HK-2 (cell line): Measurements from ENCODE around the gene NDUFB11.
"Not testable (repeated sequence)": the region's sequence is repeated elsewhere in the genome, so short reads cannot be mapped to it uniquely, and the experiment has no call there.

Experiments
- DNase-seq: peaks from one replicate; pipeline ENCODE4 v3.0.0-alpha.2; 2018; ENCODE audit not compliant: unreplicated experiment

NDUFB11 gene

DNA sequence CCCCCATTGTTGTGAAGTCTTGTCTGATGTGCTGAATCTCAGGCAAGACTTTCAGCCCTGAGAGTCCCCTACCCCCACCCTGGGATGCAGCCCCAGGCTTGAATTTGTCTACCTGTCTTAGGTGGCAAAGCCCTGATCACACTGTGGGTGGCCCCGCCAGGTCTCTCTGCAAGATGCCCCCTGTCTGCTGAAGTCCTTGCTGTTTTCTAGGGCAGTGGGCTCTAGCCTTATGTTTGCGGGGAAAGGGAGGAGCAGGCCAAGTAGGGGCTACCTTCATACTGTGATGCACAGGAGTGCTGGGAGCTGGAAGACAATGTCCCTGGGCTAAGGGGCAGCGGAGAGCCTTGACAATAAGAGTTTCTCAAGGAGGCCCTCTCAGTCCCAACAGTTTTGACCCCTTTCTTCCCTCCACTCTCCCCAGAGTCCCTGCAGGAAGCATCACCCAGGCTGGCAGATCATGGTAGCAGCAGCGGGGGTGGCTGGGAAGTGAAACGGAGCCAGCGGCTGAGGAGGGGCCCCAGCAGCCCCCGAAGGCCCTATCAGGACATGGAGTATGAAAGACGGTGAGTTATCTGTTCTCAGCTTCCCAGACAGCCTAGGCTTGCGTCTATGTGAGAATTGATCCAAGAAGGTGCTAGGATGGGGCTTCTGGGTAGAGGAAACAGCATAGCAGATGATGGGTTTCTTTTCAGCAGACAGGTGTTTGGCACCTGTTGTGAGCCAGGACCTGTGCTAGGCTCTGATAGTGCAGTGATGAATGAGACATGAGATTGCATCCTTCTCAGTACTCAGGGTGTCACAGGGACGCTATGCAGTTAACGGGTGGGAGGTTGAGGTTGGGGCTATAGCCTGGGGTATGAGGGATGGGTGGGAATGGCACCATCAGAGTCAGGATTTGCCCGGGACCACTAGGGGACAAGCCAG is 2.7 kb upstream of the NDUFB11 start:
- no peak for DNase-seq

DNA sequence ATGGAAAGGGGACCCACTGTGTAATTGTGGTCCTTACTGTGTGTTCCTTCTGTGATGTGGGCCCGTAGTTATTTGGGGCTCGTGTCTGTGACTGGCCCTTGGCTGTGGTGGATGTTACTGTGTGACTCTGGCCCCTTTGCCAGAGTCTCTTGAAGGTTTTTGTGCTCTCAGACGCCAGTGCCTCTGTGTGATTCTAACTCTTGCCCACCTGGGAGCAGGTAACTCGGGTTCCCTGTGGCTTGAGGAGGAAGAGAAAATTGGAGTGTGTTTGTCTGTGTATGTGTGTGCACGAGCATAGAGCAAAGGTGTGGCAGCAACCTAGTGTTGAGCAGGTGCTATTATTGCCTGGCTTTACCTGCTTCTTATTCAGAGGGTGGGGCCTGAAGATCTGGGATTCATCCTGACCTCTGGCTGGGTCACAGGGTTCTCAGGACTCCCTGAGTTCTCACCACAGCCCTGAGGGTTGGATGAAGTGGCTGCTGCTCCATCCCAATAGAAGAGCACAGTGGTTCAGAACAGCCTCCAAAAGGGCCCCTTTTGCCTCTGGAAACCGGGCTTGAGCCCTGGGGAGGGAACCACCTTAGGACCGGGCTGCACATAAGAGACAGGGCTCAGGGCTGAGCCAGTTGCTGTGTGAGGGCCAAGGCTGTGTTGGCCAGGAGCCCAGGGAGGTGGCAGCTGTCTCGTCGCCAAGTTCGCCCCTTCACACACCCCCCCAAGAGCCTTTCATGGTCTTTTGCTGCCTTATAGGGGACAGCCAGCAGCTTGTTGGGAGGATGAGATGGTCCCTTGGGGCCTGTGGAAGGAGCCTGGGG is 1.8 kb upstream of the NDUFB11 start:
- DNase-seq, result no peak

DNA sequence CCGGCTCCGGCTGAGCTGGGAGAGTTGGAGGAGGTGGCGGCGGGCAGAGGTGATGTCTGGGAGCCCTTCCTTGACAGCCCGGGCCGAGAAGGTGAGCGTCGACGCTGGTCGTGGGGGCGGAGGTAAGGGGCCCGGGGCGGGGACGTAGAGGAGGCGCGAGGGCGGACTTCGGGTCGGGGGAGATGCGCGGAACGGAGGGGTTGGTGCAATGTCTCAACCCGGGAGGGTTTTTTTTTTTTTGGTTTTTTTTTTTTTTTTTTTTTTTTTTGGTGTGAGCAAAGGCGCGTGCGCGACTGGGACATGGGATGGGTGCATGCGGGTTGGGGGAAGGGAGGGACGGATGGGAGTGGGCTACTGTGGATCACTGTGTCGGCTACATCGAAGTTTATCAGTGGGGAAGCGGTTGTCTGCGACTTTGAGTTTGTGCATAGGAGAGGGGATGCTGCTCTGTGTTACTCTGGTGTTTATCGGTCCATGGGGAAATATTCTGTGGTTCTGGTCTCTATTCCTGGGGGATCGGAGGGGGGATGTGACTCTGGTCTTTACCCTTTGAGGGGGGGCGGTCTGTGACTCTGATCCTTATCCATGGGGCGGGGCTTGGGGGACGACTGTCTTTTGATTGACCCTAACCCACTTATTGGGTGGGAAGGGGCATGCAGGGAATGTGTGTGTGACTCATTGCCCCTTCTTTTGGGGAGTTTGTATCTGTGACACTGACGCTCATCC is 1.1 kb upstream of the NDUFB11 start:
- no peak for DNase-seq

DNA sequence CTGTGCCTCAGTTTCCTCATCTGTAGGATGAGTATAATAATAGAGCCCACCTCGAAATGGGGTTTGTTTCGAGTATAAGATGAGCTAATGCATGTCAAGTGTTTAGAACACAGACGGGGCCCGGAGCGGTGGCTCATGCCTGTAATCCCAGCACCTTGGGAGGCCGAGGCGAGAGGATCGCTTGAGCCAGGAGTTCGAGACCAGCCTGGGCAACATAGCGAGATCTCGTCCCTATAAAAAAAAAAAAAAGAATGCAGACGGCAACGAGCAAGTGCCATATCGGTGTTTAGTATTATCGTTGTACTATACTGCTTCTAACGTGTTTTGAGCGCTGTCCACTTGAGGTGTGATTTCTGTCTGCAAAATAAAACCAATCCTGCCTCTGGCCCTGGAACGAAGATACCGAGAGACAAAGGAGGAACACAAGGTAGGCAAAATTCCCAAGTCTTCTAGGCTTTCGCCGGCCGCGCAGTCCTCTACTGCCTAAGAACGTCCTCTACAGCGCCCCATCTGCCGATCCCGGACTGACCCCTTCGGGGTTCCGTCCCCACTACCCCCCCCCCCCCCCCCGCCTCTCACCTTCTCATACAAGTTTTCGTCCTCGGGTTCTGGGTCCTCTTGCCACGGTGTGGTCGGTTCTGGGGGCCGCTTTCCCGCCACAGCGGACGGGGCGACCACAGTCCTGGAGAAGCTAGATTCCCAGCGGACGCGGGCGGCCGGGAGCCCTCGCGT is 442 bp downstream of the NDUFB11 start:
- DNase-seq, result no peak

DNA sequence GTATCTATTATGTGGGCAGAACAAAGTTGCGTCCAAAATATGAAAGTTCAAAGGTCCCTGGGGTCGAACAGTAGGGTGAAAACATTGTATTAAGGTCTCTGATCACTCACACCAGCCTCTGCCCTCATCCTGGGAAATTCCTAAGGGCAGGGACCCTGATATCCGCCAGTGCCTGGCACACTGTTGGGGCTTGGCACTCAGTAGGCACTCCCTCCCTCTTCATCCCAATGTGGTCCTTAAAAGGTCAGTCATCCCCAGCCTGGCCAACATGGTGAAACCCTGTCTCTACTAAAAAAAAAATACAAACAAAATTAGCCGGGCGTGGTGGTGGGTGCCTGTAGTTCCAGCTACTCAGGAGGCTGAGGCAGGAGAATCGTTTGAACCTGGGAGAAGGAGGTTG is 6.3 kb downstream of the NDUFB11 start:
- no peak for DNase-seq

DNA sequence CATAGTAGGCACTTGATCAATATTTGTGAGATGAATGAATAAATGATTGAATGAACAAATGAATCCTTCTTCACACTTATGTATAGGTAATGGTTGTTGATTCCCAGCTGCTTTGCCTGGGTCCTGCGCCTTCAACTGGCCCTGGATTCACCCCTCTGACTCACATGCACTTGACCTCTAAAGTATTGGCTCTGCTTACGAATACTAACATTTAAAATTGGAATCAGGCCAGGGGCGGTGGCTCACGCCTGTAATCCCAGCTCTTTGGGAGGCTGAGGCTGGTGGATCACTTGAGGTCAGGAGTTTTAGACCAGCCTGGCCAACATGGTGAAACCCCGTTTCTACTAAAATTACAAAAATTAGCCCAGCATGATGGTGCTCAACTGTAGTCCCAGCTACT is 8.9 kb downstream of the NDUFB11 start:
- not testable (repeated sequence) for DNase-seq

DNA sequence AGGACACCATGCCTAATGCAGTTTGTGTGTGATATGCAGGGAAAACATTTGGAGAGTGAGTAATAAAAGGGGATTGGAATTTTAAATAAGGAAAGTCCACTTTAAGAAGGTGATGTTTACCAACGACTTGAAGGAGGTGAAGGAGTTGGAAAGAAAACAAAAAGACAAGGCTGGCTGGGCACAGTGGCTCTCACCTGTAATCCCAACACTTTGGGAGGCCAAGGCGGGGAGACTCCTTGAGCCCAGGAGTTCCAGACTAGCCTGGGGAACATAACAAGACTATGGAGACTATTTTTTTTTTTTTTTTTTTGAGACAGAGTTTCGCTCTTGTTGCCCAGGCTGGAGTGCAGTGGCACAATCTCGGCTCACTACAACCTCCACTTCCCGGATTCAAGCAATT is 11.0 kb downstream of the NDUFB11 start:
- no peak for DNase-seq

DNA sequence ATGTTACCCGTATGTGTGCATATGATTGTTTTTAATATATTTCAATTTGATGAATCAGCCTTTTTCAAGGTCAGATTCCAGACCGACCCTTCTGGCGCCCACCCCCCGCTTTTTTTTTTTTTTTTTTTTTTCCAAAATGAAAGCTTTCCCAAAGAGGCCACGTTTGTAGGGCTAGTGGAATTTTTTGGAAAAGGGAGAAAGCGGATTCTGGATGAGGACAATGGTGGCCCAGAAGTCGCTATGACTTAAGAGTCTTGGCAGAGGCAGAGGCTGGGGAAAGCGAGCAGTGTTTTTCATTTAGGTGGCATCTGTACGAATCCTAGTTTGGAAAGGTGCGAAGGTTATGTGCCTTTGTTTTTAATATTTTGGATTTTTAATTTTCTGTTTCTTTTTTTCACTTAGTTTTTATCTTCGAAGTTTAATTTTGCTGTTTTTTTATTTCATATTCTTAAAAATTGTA is 14.6 kb downstream of the NDUFB11 start:
- DNase-seq, result no peak

DNA sequence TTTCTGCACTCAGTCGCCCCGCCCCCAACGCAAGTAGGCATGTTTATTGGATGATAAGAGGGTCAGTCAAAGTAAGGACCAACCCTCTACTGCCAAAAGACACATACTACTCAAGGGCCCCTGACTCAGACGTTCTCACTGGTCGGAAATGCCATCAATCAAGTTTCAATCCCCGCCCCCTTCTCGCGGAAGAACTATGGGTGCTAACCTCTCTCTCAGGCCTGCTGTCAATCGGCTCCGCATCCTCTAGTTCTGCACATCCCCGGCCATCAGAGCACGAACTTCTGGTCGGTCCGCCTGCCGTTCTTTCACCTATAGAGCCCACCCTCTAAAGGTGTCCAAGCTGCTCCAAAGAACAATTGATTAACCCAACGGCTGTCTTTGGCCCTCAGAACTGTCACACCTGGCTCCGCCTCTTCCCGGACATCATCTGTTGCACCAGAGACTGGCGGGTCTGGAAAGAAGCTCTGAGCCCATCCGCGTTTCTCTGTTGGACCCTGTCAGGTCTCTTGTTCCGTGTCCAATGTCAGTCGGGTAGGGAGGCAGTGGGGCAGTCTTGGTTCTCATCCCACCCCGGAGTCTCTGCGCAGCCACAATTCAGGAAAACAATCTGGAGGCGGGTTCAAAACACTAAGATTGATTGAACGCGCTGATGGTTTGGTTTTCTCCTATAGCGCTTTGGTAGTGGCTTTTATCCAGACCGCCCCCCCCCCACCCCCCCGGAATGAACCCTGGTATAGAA is 15.2 kb downstream of the NDUFB11 start:
- peak; percentile 95 for DNase-seq

DNA sequence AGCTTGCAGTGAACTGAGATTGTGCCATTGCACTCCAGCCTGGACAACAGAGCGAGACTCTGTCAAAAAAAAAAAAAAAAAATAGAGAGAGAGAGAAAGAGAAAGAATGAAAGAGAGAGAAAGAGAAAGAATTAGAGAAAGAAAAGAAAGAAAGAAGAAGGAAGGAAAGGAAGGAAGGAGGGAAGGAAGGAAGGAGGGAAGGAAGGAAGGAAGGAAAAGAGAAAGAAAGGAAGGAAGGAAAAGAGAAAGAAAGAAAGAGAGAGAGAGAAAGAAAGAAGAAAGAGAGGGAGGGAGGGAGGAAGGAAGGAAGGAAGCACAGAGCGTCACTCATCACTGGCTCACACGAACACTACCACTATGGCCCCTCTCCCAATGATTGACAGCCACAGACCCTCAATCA is 20.0 kb downstream of the NDUFB11 start:
- DNase-seq, result not testable (repeated sequence)

DNA sequence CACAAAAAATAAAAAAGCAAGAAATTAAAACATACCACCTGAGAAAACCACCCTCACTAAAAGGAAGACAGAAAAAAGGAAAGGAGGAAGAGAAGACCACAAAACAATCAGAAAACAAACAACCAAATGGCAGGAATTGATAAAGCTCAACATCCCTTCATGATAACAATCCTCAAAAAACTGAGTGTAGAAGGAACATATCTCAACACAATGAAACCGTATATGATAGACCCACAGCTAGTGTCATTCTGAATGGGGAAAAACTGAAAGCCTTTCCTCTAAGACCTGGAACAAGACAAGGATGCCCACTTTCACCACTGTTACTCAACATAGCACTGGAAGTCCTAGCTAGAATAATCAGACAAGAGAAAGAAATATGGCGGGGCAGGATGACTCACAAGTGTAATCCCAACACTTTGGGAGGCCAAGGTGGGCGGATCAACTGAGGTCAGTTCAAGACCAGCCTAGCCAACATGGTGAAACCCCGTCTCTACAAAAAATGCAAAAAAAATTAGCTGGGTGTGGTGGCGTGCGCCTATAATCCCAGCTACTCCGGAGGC is 27.9 kb downstream of the NDUFB11 start:
- DNase-seq, result not testable (repeated sequence)

DNA sequence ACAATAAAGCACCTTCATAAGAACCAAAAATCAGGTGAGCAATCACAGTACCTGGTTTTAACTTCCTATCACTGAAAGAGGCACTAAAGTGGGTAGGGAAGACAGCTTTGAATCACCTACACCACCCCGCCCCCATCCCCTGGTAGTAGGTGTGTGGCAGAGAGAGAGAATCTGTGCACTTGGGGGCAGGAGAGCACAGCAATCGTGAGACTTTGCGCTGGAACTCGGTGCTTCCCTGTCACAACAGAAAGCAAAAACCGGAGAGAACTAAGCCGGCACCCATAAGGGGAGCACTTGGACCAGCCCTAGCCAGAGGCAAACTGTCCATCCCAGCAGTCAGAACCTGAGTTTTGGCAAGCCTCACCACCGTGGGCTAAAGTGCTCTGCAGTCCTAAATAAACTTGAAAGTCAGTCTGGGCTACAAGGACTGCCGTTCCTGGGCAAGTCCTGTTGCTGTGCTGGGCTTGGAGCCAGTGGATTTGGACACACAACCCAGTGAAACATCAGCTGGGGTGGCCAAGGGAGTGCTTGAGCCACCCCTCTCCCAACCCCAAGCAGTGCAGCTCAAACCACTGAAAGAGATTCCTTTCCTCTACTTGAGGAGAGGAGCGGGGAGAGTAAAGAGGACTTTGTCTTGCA is 32.1 kb downstream of the NDUFB11 start:
- peak; percentile 8 for DNase-seq

DNA sequence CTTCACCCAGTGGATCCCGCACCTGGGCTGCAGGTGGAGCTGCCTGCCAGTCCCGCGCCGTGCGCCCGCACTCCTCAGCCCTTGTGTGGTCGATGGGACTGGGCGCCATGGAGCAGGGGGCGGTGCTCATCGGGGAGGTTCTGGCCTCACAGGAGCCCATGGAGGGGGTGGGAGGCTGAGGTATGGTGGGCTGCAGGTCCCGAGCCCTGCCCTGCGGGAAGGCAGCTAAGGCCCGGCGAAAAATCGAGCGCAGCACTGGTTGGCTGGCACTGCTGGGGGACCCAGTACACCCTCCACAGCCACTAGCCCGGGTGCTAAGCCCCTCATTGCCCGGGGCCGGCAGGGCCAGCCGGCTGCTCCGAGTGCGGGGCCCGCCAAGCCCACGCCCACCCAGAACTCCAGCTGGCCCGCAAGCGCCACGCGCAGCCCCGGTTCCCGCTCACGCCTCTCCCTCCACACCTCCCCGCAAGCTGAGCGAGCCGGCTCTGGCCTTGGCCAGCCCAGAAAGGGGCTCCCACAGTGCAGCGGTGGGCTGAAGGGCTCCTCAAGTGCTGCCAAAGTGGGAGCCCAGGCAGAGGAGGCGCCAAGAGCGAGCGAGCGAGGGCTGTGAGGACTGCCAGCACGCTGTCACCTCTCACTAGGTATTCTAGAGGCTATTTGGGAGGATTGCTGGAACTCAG is 33.4 kb downstream of the NDUFB11 start:
- DNase-seq, result not testable (repeated sequence)

DNA sequence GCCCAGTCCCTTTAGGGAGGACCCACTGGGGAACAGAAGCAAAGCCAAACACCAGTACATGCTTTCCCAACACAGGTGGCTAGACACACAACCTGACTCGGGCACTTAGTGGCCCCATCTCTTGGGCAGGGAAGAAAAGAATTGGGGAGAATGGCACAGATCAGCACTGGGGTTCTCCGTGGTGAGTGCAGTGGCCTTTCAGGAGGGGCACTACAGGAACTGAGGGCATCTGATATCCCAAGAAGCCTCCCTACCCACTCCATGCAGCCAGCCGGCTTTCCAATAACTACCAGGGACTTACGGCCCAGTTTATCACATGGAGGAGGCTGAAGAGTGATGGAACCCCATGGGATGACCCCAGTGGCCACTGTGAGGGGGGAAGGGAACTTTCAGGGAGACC is 43.3 kb downstream of the NDUFB11 start:
- no peak for DNase-seq

DNA sequence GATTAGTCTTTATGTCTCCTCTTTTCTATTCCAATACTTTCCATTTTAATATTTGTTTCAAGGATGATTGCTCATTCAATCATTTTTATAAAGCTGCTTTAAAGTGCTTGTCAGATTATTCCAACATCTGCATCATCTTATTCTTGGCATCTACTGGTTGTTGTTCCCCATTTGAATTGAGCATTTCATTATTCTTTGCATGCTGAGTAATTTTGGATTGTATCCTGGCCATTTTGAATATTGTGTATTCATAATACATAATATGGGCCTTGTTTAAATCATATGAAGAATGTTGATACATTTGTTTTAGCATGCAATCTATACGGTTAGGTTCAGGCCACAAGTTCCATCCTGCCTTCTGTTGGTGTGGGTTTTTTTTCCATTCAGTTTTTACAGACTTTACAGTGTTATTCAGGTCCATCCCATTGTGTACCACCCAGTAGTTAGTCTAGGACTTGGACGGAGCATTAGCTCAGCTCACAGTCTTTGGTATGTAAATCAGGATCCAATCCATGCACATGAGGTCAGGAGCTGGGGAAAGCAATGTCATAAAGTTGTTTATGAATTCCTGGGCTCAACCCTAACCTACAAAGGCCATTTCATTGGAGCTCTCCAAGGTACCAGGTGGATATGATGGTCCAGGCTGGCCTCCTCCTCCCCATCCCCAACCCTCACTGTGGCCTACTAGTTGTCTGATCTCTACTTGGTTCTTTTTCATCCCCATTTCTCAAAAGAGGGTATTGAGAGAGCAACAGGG is 46.0 kb downstream of the NDUFB11 start:
- no peak for DNase-seq

DNA sequence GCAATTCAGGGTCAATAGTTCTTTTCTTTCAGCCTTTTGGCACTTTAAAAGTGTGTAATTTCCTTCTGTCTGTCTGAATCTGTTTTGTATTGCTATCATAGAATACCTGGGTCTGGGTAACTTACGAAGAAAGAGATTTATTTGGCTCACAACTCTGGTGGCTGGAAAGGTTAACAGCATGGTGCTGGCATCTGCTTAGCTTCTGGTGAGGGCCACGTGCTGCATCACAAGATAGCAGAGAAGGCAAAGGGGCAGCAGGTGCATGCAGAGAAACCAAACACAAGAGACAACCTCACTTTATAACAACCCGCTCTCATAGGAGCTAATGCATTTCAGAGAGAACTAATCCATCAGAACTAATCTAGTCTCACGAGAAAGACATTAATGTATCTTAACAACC is 47.5 kb downstream of the NDUFB11 start:
- DNase-seq, result no peak

DNA sequence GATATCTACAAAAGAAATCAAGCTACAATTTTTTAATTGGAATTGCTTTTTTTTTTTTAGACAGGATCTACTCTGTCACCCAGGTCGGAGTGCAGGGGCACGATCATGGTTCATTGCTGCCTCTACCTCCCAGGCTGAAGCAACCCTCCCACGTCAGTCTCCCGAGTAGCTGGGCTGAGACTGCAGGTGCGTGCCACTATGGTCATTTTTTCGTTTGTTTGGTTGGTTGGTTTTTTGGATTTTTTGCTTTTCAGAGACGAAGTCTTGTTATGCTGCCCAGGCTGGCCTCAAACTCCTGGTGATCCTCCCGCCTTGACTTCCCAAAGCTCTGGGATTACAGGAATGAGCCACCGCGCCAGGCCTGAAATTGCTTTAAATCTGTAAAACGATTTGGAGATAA is 50.6 kb downstream of the NDUFB11 start:
- no peak for DNase-seq

DNA sequence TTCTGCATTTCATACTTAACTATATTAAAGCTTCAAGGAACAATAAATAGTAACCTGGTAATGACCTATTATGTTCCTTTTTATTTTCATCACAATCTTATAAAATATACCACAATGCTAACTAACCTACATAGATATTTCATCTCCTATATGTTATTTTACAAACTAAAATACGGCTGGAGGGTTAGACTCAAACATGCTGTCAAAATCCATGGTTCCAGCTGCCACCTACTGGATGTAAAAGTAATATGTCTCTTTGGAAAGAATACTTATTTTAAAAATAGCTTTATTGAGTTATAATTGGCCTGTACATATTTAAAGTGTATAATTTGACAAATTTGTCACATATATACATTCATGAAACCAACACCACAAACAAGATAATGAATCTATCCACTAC is 51.3 kb downstream of the NDUFB11 start:
- DNase-seq, result no peak
